KMS-11 (cell line): ENCODE measurements around the gene RBFOX2.
"Not testable (repeated sequence)": the region's sequence is repeated elsewhere in the genome, so short reads cannot be mapped to it uniquely, and the experiment has no call there.

Experiments
- H2AFZ ChIP-seq: fragments of 200-600 bp; sonication (generic); 2 replicates; pipeline ENCODE4 v1.6.1; 2016; ENCODE audit warnings: antibody characterized with exemption, mixed run types, low read depth
- H3K27ac ChIP-seq: fragments of 200-600 bp; sonication (generic); 2 replicates; pipeline ENCODE4 v1.6.1; 2016; ENCODE audit warnings: mild to moderate bottlenecking, mixed run types
- H3K27me3 ChIP-seq: fragments of 200-600 bp; sonication (generic); 2 replicates; pipeline ENCODE4 v1.6.1; 2017; ENCODE audit warnings: mild to moderate bottlenecking, low read depth, mixed run types, moderate library complexity; ENCODE audit not compliant: insufficient read depth
- H3K36me3 ChIP-seq: fragments of 200-600 bp; sonication (generic); 2 replicates; pipeline ENCODE4 v1.6.1; 2017; ENCODE audit warnings: mild to moderate bottlenecking, mixed run types; ENCODE audit not compliant: insufficient read depth
- H3K4me1 ChIP-seq: fragments of 200-600 bp; sonication (generic); 2 replicates; pipeline ENCODE4 v1.6.1; 2016; ENCODE audit warnings: mild to moderate bottlenecking, low read depth, mixed run types; ENCODE audit not compliant: poor library complexity, severe bottlenecking
- H3K4me2 ChIP-seq: fragments of 200-600 bp; sonication (generic); 2 replicates; pipeline ENCODE4 v1.7.0; 2016; ENCODE audit warnings: mild to moderate bottlenecking, mixed run types
- H3K4me3 ChIP-seq: fragments of 200-600 bp; sonication (generic); IDR thresholded peaks from 2 replicates; pipeline ENCODE4 v1.6.1; 2017; ENCODE audit warnings: low read depth, low read length, mixed read lengths; ENCODE audit not compliant: insufficient read depth
- H3K79me2 ChIP-seq: fragments of 200-600 bp; sonication (generic); 2 replicates; pipeline ENCODE4 v1.6.1; 2016; ENCODE audit warnings: low read depth, mixed run types; ENCODE audit not compliant: insufficient read depth
- H3K9ac ChIP-seq: fragments of 200-600 bp; sonication (generic); 2 replicates; pipeline ENCODE4 v1.6.1; 2016; ENCODE audit warnings: mild to moderate bottlenecking, mixed run types
- H4K20me1 ChIP-seq: fragments of 200-600 bp; sonication (generic); 2 replicates; pipeline ENCODE4 v1.6.1; 2016; ENCODE audit warnings: mild to moderate bottlenecking, mixed run types; ENCODE audit not compliant: insufficient read depth
- CTCF ChIP-seq: fragments of 200-600 bp; sonication (generic); conservative IDR thresholded peaks from 2 replicates; pipeline ENCODE4 v1.6.1; 2017; ENCODE audit warnings: low read depth, mild to moderate bottlenecking, antibody characterized with exemption, low read length, moderate library complexity, mixed read lengths

Gene RBFOX2

DNA sequence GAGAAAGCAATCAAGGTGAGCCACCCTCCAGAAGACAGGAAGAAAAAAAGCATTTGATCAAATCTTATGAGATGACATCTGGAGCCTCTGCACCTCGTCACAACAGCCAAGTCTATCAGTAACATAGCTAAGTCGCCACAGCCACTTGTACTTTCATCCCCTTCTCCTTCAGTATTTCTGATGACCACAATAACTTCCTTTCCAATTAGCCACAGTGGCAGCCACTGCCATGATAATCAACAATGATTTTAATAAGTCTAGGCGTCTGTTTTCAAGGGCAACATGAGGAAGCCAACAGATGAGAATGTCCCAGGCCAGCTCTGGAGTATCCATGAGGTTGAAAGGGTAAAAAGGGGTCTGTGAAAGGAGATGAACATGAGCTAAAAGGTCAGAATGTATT is 29.9 kb downstream of the RBFOX2 start:
- Histone ChIP-seq H3K4me1 (no peaks in the 10 kb centered on the region), H3K9ac (no peak overlapping the region), H2AFZ (no peak overlapping the region), H3K4me3 (no peak overlapping the region), H3K79me2 (no peaks in the 10 kb centered on the region), H3K27me3 (no peaks in the 10 kb centered on the region), H3K4me2 (no peak overlapping the region), H4K20me1 (no peaks in the 10 kb centered on the region), H3K27ac (no peak overlapping the region), H3K36me3 (no peaks in the 10 kb centered on the region)
- TF ChIP-seq CTCF, result no peak

DNA sequence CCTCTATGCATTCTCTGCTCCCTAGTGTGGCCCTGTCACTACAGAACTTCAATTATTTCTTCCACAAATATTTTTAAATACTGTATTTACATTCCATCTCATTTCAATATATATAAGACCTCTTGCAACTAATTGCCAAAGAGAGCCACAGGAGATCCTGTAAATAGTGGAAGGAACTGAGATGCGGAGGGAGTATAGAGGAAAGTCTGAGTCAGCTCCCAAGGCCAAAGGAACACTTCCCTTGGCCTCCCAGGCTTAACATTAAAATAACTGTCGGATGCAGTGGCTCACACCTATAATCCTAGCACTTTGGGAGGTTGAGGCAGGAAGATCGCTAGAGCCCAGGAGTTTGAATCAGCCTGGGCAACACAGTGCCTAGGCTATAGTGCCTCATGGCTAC is 31.2 kb downstream of the RBFOX2 start:
- no peaks in the 10 kb centered on the region for H3K4me1 ChIP-seq
- H3K27ac ChIP-seq, result no peak overlapping the region
- no peaks in the 10 kb centered on the region for H3K36me3 ChIP-seq
- no peak overlapping the region for H2AFZ ChIP-seq
- no peak for TF ChIP-seq CTCF
- no peaks in the 10 kb centered on the region for H4K20me1 ChIP-seq
- no peak overlapping the region for H3K9ac ChIP-seq
- H3K27me3 ChIP-seq, result no peaks in the 10 kb centered on the region
- no peak overlapping the region for H3K4me2 ChIP-seq
- no peaks in the 10 kb centered on the region for H3K79me2 ChIP-seq
- no peak overlapping the region for H3K4me3 ChIP-seq

DNA sequence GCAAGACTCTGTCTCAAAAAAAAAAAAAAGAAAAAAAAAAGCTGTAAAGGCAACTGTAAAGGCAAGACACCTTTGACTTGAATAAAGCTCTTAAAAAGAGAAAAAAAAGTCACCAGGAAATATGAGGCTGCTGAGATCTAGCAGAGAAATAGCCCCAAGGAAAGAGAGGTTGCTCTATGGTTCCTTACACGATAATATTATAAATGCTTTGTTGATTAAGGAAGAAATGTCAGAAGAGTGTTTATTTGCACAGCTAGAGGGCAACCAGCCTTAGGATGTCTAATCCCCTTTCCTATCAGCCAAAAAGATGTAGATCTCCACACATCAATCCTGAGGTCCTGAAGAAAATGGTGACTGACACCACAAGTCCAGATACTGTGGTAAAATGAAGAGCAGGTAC is 32.0 kb downstream of the RBFOX2 start:
- Histone ChIP-seq H3K27me3 (no peaks in the 10 kb centered on the region), H3K9ac (no peak overlapping the region), H3K4me2 (no peak overlapping the region)

DNA sequence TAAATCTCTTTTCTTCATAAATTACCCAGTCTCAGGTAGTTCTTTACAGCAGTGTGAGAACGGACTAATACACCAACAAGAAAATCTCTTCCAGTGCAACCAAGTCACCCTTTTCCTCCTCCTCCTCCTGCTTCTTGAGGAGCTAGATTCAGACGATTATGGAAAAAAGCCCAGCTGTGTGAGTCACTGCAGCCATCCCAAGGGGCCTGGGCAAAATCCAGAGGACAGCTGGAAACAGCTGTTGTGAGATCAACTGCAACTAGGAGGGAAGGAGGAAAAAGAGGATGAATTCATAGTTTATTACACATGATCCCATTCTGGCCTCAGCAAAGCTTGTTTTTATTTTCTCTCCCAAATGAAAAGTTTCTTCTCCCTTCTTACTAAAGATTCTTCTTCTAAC is 32.9 kb downstream of the RBFOX2 start:
- Histone ChIP-seq H3K9ac (no peak overlapping the region), H3K4me1 (no peaks in the 10 kb centered on the region), H2AFZ (no peak overlapping the region), H3K27ac (no peak overlapping the region), H3K4me3 (no peak overlapping the region), H3K27me3 (no peaks in the 10 kb centered on the region), H4K20me1 (no peaks in the 10 kb centered on the region), H3K79me2 (no peaks in the 10 kb centered on the region), H3K36me3 (no peaks in the 10 kb centered on the region), H3K4me2 (no peak overlapping the region)
- TF ChIP-seq CTCF, result no peak

More for the DNA sequence above, 32.0 kb downstream of the RBFOX2 start:
- Histone ChIP-seq H3K4me3 (no peak overlapping the region), H4K20me1 (no peaks in the 10 kb centered on the region), H2AFZ (no peak overlapping the region), H3K79me2 (no peaks in the 10 kb centered on the region), H3K36me3 (no peaks in the 10 kb centered on the region), H3K27ac (no peak overlapping the region), H3K4me1 (no peaks in the 10 kb centered on the region)
- no peak for TF ChIP-seq CTCF

- Histone ChIP-seq H3K79me2 (no peaks in the 10 kb centered on the region), H2AFZ (no peak overlapping the region), H3K27ac (no peak overlapping the region)
Observed at GRCh38 chr22:35995348-35995747, 33.3 kb downstream of the RBFOX2 start.

DNA sequence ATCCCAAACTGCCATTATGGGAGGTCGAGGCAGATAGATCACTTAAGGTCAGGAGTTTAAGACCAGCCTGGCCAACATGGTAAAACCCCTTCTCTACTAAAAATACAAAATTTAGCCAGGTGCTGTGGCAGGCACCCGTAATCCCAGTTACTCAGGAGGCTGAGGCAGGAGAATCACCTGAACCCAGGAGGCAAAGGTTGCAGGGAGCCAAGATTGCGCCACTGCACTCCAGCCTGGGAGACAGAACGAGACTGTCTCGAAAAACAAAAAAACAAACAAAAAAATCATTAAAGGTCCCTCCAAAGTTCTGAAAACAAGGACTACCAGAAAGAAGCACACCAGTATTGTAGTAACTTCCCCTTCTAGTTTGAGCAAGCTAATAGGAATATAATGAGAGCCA is 34.9 kb downstream of the RBFOX2 start:
- not testable (repeated sequence) for H3K79me2 ChIP-seq, H3K27ac ChIP-seq, H3K27me3 ChIP-seq, H2AFZ ChIP-seq, H3K4me2 ChIP-seq, H4K20me1 ChIP-seq, H3K36me3 ChIP-seq, H3K4me1 ChIP-seq, H3K4me3 ChIP-seq, H3K9ac ChIP-seq

More at GRCh38 chr22:35995348-35995747, 33.3 kb downstream of the RBFOX2 start:
- no peak overlapping the region for H3K4me2 ChIP-seq
- H3K9ac ChIP-seq, result no peak overlapping the region
- no peak overlapping the region for H3K4me3 ChIP-seq
- H3K27me3 ChIP-seq, result no peaks in the 10 kb centered on the region
- no peaks in the 10 kb centered on the region for H3K4me1 ChIP-seq
- H4K20me1 ChIP-seq, result no peaks in the 10 kb centered on the region
- TF ChIP-seq CTCF, result no peak
- H3K36me3 ChIP-seq, result no peaks in the 10 kb centered on the region
